Activated T-cell treated with anti-CD3 and anti-CD28 coated beads, Interleukin-2, amount 50 U/mL, for 24 hours (primary cell): ENCODE data around the gene SIN3B.

ENCODE experiments used
- DNase-seq: peaks from one replicate; pipeline ENCODE4 v3.0.0-alpha.2; 2020
- H3K27ac Mint-ChIP-seq: 2 replicates; pipeline ENCODE4 v1.8.0; 2020; ENCODE audit warnings: mild to moderate bottlenecking, mixed read lengths
- H3K27me3 Mint-ChIP-seq: 2 replicates; pipeline ENCODE4 v1.8.0; 2020; ENCODE audit warnings: mixed read lengths
- H3K36me3 Mint-ChIP-seq: 2 replicates; pipeline ENCODE4 v1.8.0; 2020; ENCODE audit warnings: low read depth, mixed read lengths
- H3K4me1 Mint-ChIP-seq: 2 replicates; pipeline ENCODE4 v1.8.0; 2020; ENCODE audit warnings: low read depth, mixed read lengths
- H3K4me3 Mint-ChIP-seq: 2 replicates; pipeline ENCODE4 v1.8.0; 2020; ENCODE audit warnings: mild to moderate bottlenecking, moderate library complexity, mixed read lengths
- H3K9me3 Mint-ChIP-seq: 2 replicates; pipeline ENCODE4 v1.8.0; 2020; ENCODE audit warnings: mixed read lengths

Gene SIN3B

GRCh38 chr19:16841391-16841926 is 12.3 kb downstream of the SIN3B start:
- H3K36me3 Mint-ChIP-seq = peaks cover 96% of the 10 kb centered on the region
- no peak overlapping the region for H3K27ac Mint-ChIP-seq
- H3K4me3 Mint-ChIP-seq = no peak overlapping the region
- no peak for DNase-seq
- H3K4me1 Mint-ChIP-seq = peaks cover 10% of the 10 kb centered on the region
- no peaks in the 10 kb centered on the region for H3K27me3 Mint-ChIP-seq
- H3K9me3 Mint-ChIP-seq = no peaks in the 10 kb centered on the region

GRCh38 chr19:16846901-16847300 is 17.7 kb downstream of the SIN3B start:
- no peaks in the 10 kb centered on the region for H3K4me1 Mint-ChIP-seq
- H3K27me3 Mint-ChIP-seq = no peaks in the 10 kb centered on the region
- no peak overlapping the region for H3K27ac Mint-ChIP-seq
- H3K4me3 Mint-ChIP-seq = no peak overlapping the region
- no peak for DNase-seq
- peaks cover 97% of the 10 kb centered on the region for H3K36me3 Mint-ChIP-seq
- H3K9me3 Mint-ChIP-seq = no peaks in the 10 kb centered on the region

GRCh38 chr19:16847430-16847829 is 18.2 kb downstream of the SIN3B start:
- DNase-seq = no peak
- H3K4me3 Mint-ChIP-seq = no peak overlapping the region
- H3K4me1 Mint-ChIP-seq = no peaks in the 10 kb centered on the region
- H3K27me3 Mint-ChIP-seq = no peaks in the 10 kb centered on the region
- no peaks in the 10 kb centered on the region for H3K9me3 Mint-ChIP-seq
- peaks cover 98% of the 10 kb centered on the region for H3K36me3 Mint-ChIP-seq
- no peak overlapping the region for H3K27ac Mint-ChIP-seq

- no peaks in the 10 kb centered on the region for H3K4me1 Mint-ChIP-seq
- peaks cover 97% of the 10 kb centered on the region for H3K36me3 Mint-ChIP-seq
- no peak overlapping the region for H3K27ac Mint-ChIP-seq
- DNase-seq = no peak
- H3K4me3 Mint-ChIP-seq = no peak overlapping the region
- H3K9me3 Mint-ChIP-seq = no peaks in the 10 kb centered on the region
- no peaks in the 10 kb centered on the region for H3K27me3 Mint-ChIP-seq
Measured at GRCh38 chr19:16849168-16849567, 20.0 kb downstream of the SIN3B start.

- Mint-ChIP-seq H3K4me3 (no peak overlapping the region), H3K4me1 (no peaks in the 10 kb centered on the region), H3K27ac (no peak overlapping the region), H3K9me3 (no peaks in the 10 kb centered on the region), H3K27me3 (no peaks in the 10 kb centered on the region), H3K36me3 (peaks cover 97% of the 10 kb centered on the region)
- no peak for DNase-seq
Measured at GRCh38 chr19:16850133-16850532, 20.9 kb downstream of the SIN3B start.

- peak overlapping the region; percentile 50 for H3K27ac Mint-ChIP-seq
- H3K27me3 Mint-ChIP-seq = no peaks in the 10 kb centered on the region
- H3K36me3 Mint-ChIP-seq = peaks cover 91% of the 10 kb centered on the region
- DNase-seq = no peak
- no peaks in the 10 kb centered on the region for H3K4me1 Mint-ChIP-seq
- H3K4me3 Mint-ChIP-seq = no peak overlapping the region
- no peaks in the 10 kb centered on the region for H3K9me3 Mint-ChIP-seq
Measured at GRCh38 chr19:16851031-16851712, 22.0 kb downstream of the SIN3B start.

GRCh38 chr19:16853066-16853465 is 23.9 kb downstream of the SIN3B start:
- no peak overlapping the region for H3K27ac Mint-ChIP-seq
- no peaks in the 10 kb centered on the region for H3K27me3 Mint-ChIP-seq
- peaks cover 86% of the 10 kb centered on the region for H3K36me3 Mint-ChIP-seq
- no peak overlapping the region for H3K4me3 Mint-ChIP-seq
- H3K9me3 Mint-ChIP-seq = no peaks in the 10 kb centered on the region
- no peak for DNase-seq
- H3K4me1 Mint-ChIP-seq = no peaks in the 10 kb centered on the region

GRCh38 chr19:16856091-16856490 is 26.9 kb downstream of the SIN3B start:
- DNase-seq = no peak
- Mint-ChIP-seq H3K27me3 (no peaks in the 10 kb centered on the region), H3K27ac (no peak overlapping the region), H3K4me1 (no peaks in the 10 kb centered on the region), H3K4me3 (no peak overlapping the region), H3K36me3 (peaks cover 79% of the 10 kb centered on the region), H3K9me3 (no peaks in the 10 kb centered on the region)

- Mint-ChIP-seq H3K27me3 (no peaks in the 10 kb centered on the region), H3K9me3 (no peaks in the 10 kb centered on the region), H3K36me3 (peaks cover 70% of the 10 kb centered on the region), H3K4me1 (no peaks in the 10 kb centered on the region), H3K27ac (no peak overlapping the region), H3K4me3 (no peak overlapping the region)
- no peak for DNase-seq
Measured at GRCh38 chr19:16859626-16860025, 30.4 kb downstream of the SIN3B start.

- Mint-ChIP-seq H3K9me3 (no peaks in the 10 kb centered on the region), H3K27me3 (no peaks in the 10 kb centered on the region), H3K27ac (no peak overlapping the region), H3K36me3 (peaks cover 67% of the 10 kb centered on the region), H3K4me3 (no peak overlapping the region), H3K4me1 (no peaks in the 10 kb centered on the region)
- DNase-seq = no peak
Measured at GRCh38 chr19:16860118-16860517, 30.9 kb downstream of the SIN3B start.

- Mint-ChIP-seq H3K27ac (no peak overlapping the region), H3K36me3 (peaks cover 71% of the 10 kb centered on the region), H3K27me3 (no peaks in the 10 kb centered on the region), H3K4me3 (no peak overlapping the region), H3K9me3 (no peaks in the 10 kb centered on the region), H3K4me1 (no peaks in the 10 kb centered on the region)
- no peak for DNase-seq
Measured at GRCh38 chr19:16861011-16861410, 31.8 kb downstream of the SIN3B start.

GRCh38 chr19:16861834-16862233 is 32.6 kb downstream of the SIN3B start:
- Mint-ChIP-seq H3K4me1 (no peaks in the 10 kb centered on the region), H3K4me3 (no peak overlapping the region), H3K27ac (no peak overlapping the region), H3K27me3 (no peaks in the 10 kb centered on the region), H3K36me3 (peaks cover 71% of the 10 kb centered on the region), H3K9me3 (no peaks in the 10 kb centered on the region)
- no peak for DNase-seq

- no peak for DNase-seq
- no peaks in the 10 kb centered on the region for H3K9me3 Mint-ChIP-seq
- H3K27me3 Mint-ChIP-seq = no peaks in the 10 kb centered on the region
- H3K27ac Mint-ChIP-seq = no peak overlapping the region
- peaks cover 76% of the 10 kb centered on the region for H3K36me3 Mint-ChIP-seq
- H3K4me3 Mint-ChIP-seq = no peak overlapping the region
- no peaks in the 10 kb centered on the region for H3K4me1 Mint-ChIP-seq
Measured at GRCh38 chr19:16862826-16863415, 33.7 kb downstream of the SIN3B start.

- no peaks in the 10 kb centered on the region for H3K27me3 Mint-ChIP-seq
- DNase-seq = no peak
- H3K36me3 Mint-ChIP-seq = peaks cover 90% of the 10 kb centered on the region
- H3K27ac Mint-ChIP-seq = no peak overlapping the region
- H3K4me3 Mint-ChIP-seq = no peak overlapping the region
- H3K9me3 Mint-ChIP-seq = no peaks in the 10 kb centered on the region
- H3K4me1 Mint-ChIP-seq = no peaks in the 10 kb centered on the region
Measured at GRCh38 chr19:16867211-16867610, 38.0 kb downstream of the SIN3B start.

- H3K4me1 Mint-ChIP-seq = peaks cover 1% of the 10 kb centered on the region
- H3K9me3 Mint-ChIP-seq = no peaks in the 10 kb centered on the region
- no peaks in the 10 kb centered on the region for H3K27me3 Mint-ChIP-seq
- H3K4me3 Mint-ChIP-seq = no peak overlapping the region
- peaks cover 88% of the 10 kb centered on the region for H3K36me3 Mint-ChIP-seq
- DNase-seq = no peak
- H3K27ac Mint-ChIP-seq = no peak overlapping the region
Measured at GRCh38 chr19:16868423-16869130, 39.4 kb downstream of the SIN3B start.
